GM18505 (cell line): Measurements from ENCODE around the gene VAV3.
"Not testable (repeated sequence)": the region's sequence is repeated elsewhere in the genome, so short reads cannot be mapped to it uniquely, and the experiment has no call there.

ENCODE experiments used
- ATAC-seq: cut with Tn5 transposase; IDR thresholded peaks from one replicate; pipeline ENCODE4 v1.9.1; 2021; ENCODE audit not compliant: unreplicated experiment
- POLR2A ChIP-seq: IDR thresholded peaks from 4 replicates; pipeline ENCODE4 v1.6.1; 2011; ENCODE audit warnings: borderline replicate concordance; ENCODE audit not compliant: insufficient read depth, insufficient read length; ENCODE audit errors: extremely low read depth

Gene VAV3

GRCh38 chr1:107874221-107874620 lies 90.8 kb downstream of the VAV3 start:
- TF ChIP-seq POLR2A: no peak
- no peak for ATAC-seq

DNA sequence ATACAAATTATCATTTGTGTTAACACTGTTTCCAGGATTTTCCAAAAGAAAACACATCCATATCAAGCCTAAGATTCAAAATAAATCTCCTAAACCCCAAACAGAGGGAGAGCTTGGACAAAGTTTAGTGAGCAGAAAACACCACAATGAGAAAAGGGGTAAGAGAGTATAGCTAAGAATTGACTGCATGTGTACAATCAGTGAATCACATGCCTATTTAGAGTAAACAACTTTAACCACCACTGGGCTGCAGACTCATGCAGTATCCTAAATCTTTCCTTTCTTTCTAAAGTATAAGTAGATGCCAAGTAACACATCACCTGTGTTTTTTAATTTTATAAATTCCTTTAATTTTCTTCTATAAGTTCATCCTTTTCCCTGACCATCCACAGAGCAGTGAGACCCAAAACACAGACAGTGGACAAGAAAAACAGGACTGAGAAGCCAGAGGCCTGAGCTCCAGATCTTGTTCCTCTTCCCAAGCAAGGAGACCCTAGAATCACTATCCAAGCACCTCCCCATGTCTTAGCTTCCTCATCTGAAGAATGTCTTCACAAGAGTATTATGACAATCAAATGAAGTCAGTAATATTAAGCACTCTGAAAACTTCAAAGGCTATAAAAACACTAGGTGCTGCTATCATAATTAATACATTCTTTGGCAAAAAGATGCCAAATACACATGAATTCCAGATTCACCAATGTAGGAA lies 93.1 kb downstream of the VAV3 start:
- ATAC-seq: no peak
- TF ChIP-seq POLR2A: no peak

- ATAC-seq: no peak
- TF ChIP-seq POLR2A: no peak
These were observed 93.7 kb downstream of the VAV3 start for GRCh38 chr1:107871259-107871658.

- no peak for ATAC-seq
- no peak for TF ChIP-seq POLR2A
These were observed 94.3 kb downstream of the VAV3 start for GRCh38 chr1:107870696-107871095.

DNA sequence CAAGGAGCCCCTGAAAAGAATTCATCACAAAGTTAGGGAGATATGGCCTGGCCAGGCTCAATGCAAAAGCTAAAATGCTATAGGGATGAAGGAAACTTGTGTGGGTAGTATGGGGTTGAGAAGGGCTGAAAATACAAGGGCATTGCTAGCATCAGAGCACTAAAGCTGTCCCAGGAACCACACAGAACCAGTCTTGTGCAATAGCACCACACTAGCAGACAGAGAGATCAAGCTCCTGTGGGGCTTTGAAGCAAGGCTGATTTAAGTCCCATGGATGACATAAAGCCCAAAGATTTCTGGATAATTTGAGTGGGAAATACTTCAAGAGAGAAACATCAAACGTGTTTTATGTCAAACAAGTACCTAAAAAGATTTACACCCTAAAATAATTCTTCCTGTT lies 97.1 kb downstream of the VAV3 start:
- TF ChIP-seq POLR2A: no peak
- ATAC-seq: no peak

DNA sequence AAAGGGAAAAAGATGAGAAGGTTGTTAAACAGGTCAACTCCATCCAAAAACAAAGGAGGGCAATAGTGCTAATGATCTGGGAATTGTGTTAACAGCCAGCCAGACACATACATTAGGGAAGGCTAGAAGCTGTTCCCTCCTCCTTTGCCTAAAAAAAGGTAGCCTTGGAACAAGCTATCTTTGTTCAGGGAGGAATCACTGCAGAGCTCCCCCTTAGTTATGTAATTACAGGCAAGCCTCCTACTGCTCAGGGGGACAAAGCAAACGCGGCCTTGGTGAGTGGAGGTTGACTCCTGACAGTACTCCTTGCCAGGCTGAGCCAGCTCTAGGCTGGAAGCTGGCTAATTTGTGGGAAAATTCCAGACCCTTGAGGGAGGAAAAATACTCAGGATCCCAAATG lies 97.6 kb downstream of the VAV3 start:
- no peak for ATAC-seq
- no peak for TF ChIP-seq POLR2A

DNA sequence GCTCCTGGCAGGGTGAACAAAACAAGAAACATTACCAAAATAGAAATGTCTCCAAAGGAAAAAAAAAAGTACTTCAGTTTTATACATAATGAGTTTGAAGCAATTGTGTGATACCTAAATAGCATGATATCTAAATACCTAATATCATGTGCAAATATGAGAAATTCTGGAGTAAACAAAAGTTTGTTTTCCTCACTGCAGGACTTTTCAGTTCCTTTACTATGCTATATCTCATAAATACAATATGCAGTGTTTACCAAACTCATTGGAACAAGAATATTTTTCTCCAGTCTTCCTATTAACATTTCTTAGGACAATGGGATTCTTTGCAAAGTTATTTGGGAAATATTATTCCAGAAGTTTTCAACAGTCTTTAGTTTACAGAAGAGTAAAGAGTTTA lies 98.1 kb downstream of the VAV3 start:
- no peak for ATAC-seq
- no peak for TF ChIP-seq POLR2A

DNA sequence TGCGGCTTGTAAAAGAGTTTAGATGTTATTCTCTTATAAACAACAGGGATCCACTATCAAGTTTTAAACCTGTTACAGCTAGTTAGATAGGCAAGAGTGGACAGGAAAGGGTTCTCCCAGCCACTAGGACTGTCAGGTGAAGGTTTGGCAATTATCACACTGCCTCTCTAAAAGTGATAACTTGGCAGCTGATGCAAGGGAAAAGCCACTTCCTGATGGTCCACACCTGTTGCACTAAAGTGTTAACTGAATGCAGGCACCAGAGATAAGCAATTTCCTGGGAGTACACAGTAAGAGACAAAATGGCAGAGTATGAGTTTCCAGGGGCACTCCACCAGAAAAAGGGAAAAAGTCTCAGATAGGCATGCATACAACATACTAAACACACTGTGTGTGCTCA lies 99.4 kb downstream of the VAV3 start:
- no peak for ATAC-seq
- TF ChIP-seq POLR2A: no peak

DNA sequence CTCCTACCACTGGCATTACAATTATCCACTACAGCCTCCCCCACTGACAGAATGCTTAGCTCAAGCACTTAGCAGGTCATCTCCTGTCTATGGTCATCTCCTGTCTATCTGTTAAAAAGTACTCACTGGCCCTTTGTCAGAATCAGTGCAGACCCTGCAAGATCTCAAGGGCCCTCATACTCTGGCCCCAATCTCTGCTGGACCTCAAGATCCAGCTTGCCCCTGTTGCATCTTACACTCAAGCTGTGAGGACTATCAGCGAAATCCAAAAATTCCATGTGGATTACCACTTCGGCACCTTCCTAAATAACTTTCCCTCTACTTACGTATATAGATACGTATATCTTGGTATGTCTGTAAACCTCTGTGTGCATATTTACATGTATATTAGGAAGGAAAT lies 101.6 kb downstream of the VAV3 start:
- no peak for ATAC-seq
- no peak for TF ChIP-seq POLR2A

DNA sequence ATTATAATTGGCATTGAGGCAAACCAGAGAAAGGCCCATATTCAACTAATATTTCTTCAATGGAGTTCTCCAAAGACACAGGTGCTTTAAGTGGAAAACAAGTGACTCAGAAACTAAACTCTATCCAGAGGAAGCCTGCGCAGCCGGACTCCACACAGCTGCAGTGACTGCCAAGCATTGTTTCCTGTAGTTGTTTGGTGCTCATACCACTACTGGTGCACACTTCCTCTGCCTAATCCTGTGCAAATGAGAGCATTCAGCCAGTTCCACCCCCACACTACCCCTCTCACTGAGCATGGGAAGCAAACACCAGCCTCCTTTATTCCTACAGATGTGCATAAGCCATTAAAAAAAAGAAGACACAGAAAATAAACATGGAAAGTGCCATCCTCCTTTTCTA lies 102.9 kb downstream of the VAV3 start:
- no peak for TF ChIP-seq POLR2A
- ATAC-seq: no peak

- ATAC-seq: no peak
- no peak for TF ChIP-seq POLR2A
These were observed 106.7 kb downstream of the VAV3 start for GRCh38 chr1:107858323-107858722.

DNA sequence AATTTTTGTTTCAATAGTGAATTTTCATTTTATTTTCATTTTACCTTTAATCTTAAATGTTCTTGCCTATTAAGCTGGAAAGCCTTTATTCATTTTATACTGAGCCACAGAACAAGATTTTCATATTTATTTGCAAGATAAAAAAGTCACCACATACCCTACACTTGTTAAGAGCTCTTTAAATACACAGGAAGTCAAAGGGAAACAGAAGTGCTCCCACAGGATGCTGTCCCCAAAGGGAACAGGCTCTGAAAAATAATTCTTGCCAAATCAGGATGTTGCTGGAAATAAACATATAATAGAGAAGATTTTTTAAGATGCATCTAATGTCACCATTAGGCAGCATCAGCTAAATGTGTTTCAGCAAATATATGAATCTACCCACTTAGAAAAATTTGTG lies 113.6 kb downstream of the VAV3 start:
- no peak for TF ChIP-seq POLR2A
- ATAC-seq: no peak

DNA sequence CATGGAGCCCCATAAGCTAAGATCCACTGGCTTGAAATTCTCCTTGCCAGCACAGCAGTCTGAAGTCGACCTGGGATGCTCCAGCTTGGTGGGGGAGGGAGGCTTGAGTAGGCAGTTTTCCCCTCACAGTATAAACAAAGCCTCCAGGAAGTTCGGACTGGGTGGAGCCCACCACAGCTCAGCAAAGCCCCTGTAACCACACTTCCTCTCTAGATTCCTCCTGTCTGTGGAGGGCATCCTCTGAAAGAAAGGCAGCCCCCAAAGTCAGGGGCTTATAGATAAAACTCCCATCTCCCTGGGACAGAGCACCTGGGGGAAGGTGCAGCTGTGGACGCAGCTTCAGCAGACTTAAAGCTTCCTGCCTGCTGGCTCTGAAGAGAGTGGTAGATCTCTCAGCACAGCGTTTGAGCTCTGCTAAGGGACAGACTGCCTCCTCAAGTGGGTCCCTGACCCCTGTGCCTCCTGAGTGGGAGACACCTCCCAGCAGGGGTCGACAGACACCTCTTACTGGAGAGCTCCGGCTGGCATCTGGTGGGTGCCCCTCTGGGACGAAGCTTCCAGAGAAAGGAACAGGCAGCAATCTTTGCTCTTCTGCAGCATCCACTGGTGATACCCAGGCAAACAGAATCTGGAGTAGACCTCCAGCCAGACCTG lies 120.3 kb downstream of the VAV3 start:
- ATAC-seq: not testable (repeated sequence)

DNA sequence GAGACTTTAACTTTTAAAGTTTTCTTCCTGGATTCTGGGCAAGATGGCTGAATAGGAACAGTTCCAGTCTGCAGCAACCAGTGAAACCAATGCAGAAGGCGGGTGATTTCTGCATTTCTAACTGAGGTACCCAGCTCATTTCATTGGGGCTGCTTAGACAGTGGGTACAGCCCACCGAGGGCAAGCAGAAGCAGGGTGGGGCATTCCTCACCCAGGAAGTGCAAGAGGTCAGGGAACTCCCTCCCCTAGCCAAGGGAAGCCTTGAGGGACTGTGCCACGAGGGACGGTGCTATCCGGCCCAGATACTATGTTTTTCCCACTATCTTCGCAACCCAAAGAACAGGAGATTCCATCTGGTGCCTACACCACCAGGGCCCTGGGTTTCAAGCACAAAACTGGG lies 121.0 kb downstream of the VAV3 start:
- no peak for ATAC-seq

GRCh38 chr1:107842241-107842640 lies 122.7 kb downstream of the VAV3 start:
- ATAC-seq: no peak
- TF ChIP-seq POLR2A: no peak

More for the DNA sequence above, 121.0 kb downstream of the VAV3 start:
- no peak for TF ChIP-seq POLR2A

DNA sequence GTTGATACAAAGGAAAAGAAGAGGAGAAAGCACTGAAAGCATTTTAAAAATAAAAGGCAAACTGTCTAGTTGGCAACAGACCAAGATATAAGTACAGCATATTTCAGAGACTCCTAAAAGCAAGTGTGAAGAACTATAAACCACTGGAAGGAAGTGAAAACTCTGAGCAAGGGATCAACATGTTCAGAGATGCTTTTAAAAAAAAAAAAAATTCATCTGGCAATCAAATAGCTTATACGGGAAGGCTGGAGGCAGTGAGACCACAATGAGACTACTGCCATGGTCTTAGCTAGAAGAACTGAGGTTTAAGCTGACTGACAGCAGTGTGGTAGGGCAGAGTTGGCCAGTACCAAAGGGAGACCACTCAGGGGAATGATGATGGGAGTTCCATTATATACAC lies 124.3 kb downstream of the VAV3 start:
- TF ChIP-seq POLR2A: no peak
- ATAC-seq: no peak

GRCh38 chr1:107838056-107838455 lies 126.9 kb downstream of the VAV3 start:
- no peak for ATAC-seq
- no peak for TF ChIP-seq POLR2A
